Gastrocnemius medialis (tissue), 4 donors: ENCODE measurements around the gene CILP2.

Experiments
- CTCF ChIP-seq, 5 experiments: fragments of 450-650 bp in 3 of 5; fragments of 200-600 bp in 2 of 5; sonication (generic) in 2 of 5; IDR thresholded peaks in 4 of 5; conservative IDR thresholded peaks in 1 of 5; 1 replicate in 4 of 5; 2 replicates in 1 of 5; pipeline ENCODE4 v1.5.1; 2016 to 2019; ENCODE audit warnings: antibody characterized with exemption in 5 of 5, mild to moderate bottlenecking in 3 of 5, moderate library complexity in 3 of 5
- POLR2A ChIP-seq, 2 donors: fragments of 450-650 bp; IDR thresholded peaks; one replicate each; pipeline ENCODE4 v1.6.1; 2017; ENCODE audit warnings: antibody characterized with exemption in 2 of 2, mild to moderate bottlenecking in 2 of 2, moderate library complexity in 2 of 2

GRCh38 chr19:19549804-19550464 lies 11.9 kb downstream of the CILP2 start:
- TF ChIP-seq POLR2A (IDR thresholded peaks at IDR 0.05) (no peak), CTCF (IDR thresholded peaks at IDR 0.05 in 4 of 5, conservative IDR thresholded peaks at IDR 0.05 in 1 of 5) (no peak)
